ENCODE results near the gene ARSI. TPM values are rescaled to one million over a fixed set of nuclear protein-coding genes. Genes with fewer than 3 reads are reported as not detected.

ARSI gene
- total and polyA plus RNA-seq, 2 of the 13 experiments (the other 11 are each of a cell fraction or from before 2014, with no cell fraction given): 4.2 to 33.9 TPM

DNA sequence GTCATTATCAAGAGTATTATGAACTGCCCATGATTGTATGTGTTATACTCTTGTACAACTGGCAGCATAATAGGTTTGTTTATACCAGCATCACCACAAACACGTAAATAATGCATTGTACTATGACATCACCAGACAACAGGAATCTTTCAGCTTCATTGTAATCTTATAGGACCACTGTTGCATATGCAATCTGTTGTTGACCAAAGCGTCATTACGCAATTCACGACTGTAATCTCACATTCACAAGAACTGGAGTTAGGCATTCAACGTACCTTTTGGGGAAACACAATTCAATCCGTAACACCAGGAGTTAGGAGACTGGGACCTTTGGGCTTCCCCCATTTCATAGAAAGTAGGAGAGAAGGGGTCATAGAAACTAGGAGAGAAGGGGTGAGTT is 20.4 kb upstream of the ARSI start (continued):
- TF ChIP-seq, protein P1, sequence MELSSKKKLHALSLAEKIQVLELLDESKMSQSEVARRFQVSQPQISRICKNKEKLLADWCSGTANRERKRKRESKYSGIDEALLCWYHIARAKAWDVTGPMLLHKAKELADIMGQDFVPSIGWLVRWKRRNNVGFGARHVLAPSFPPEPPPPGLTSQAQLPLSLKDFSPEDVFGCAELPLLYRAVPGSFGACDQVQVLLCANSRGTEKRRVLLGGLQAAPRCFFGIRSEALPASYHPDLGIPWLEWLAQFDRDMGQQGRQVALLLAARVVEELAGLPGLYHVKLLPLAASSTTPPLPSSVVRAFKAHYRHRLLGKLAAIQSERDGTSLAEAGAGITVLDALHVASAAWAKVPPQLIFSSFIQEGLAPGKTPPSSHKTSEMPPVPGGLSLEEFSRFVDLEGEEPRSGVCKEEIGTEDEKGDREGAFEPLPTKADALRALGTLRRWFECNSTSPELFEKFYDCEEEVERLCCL (CRISPR knock-in tag; IDR thresholded peaks at IDR 0.05; ENCODE audit: borderline replicate concordance): no peak
- TF ChIP-seq POLR2AphosphoS2 (IDR thresholded peaks at IDR 0.05; ENCODE audit: low read depth, low read length) (no peak), ZNF205 (CRISPR knock-in tag; IDR thresholded peaks at IDR 0.05) (no peak), ESRRA (CRISPR knock-in tag; IDR thresholded peaks at IDR 0.05; ENCODE audit: low read depth) (no peak), ZNF629 (CRISPR knock-in tag; conservative IDR thresholded peaks at IDR 0.05) (no peak), ZZZ3 (CRISPR knock-in tag; IDR thresholded peaks at IDR 0.05; ENCODE audit: borderline replicate concordance) (no peak), FLYWCH1 (CRISPR knock-in tag; IDR thresholded peaks at IDR 0.05) (no peak), CREB1 (IDR thresholded peaks at IDR 0.05) (peak; percentile 78), CREB1 (CRISPR knock-in tag; IDR thresholded peaks at IDR 0.05) (no peak), SPEN (CRISPR knock-in tag; IDR thresholded peaks at IDR 0.05; ENCODE audit: low read depth) (no peak), ZNF577 (CRISPR knock-in tag; IDR thresholded peaks at IDR 0.05; ENCODE audit: borderline replicate concordance, low read depth) (no peak), ZSCAN25 (CRISPR knock-in tag; IDR thresholded peaks at IDR 0.05) (no peak), ZNF556 (CRISPR knock-in tag; IDR thresholded peaks at IDR 0.05; ENCODE audit: borderline replicate concordance) (no peak), MBNL3 (CRISPR knock-in tag; conservative IDR thresholded peaks at IDR 0.05) (no peak), HNRNPLL (IDR thresholded peaks at IDR 0.05; ENCODE audit: low read depth, low read length, poor library complexity, severe bottlenecking) (peak; percentile 18), GATA4 (IDR thresholded peaks at IDR 0.05; ENCODE audit: borderline replicate concordance, low read depth) (no peak), FOXM1 (CRISPR knock-in tag; IDR thresholded peaks at IDR 0.05) (no peak), DMAP1 (CRISPR knock-in tag; IDR thresholded peaks at IDR 0.05) (no peak), ZNF773 (CRISPR knock-in tag; IDR thresholded peaks at IDR 0.05; ENCODE audit: borderline replicate concordance) (no peak), ZNF430 (CRISPR knock-in tag; IDR thresholded peaks at IDR 0.05) (no peak), FOXP1 (IDR thresholded peaks at IDR 0.05) (peak; percentile 6; the same call in 1 of the 2 replicates), FOXP1 (CRISPR knock-in tag; IDR thresholded peaks at IDR 0.05) (peak; percentile 68), ATAD3A (CRISPR knock-in tag; IDR thresholded peaks at IDR 0.05) (no peak), ZNF562 (CRISPR knock-in tag; IDR thresholded peaks at IDR 0.05; ENCODE audit: borderline replicate concordance) (no peak)
- TF ChIP-seq, protein P2, sequence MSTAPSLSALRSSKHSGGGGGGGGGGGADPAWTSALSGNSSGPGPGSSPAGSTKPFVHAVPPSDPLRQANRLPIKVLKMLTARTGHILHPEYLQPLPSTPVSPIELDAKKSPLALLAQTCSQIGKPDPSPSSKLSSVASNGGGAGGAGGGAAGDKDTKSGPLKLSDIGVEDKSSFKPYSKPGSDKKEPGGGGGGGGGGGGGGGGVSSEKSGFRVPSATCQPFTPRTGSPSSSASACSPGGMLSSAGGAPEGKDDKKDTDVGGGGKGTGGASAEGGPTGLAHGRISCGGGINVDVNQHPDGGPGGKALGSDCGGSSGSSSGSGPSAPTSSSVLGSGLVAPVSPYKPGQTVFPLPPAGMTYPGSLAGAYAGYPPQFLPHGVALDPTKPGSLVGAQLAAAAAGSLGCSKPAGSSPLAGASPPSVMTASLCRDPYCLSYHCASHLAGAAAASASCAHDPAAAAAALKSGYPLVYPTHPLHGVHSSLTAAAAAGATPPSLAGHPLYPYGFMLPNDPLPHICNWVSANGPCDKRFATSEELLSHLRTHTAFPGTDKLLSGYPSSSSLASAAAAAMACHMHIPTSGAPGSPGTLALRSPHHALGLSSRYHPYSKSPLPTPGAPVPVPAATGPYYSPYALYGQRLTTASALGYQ (CRISPR knock-in tag; IDR thresholded peaks at IDR 0.05): no peak
- TF ChIP-seq, protein P3, sequence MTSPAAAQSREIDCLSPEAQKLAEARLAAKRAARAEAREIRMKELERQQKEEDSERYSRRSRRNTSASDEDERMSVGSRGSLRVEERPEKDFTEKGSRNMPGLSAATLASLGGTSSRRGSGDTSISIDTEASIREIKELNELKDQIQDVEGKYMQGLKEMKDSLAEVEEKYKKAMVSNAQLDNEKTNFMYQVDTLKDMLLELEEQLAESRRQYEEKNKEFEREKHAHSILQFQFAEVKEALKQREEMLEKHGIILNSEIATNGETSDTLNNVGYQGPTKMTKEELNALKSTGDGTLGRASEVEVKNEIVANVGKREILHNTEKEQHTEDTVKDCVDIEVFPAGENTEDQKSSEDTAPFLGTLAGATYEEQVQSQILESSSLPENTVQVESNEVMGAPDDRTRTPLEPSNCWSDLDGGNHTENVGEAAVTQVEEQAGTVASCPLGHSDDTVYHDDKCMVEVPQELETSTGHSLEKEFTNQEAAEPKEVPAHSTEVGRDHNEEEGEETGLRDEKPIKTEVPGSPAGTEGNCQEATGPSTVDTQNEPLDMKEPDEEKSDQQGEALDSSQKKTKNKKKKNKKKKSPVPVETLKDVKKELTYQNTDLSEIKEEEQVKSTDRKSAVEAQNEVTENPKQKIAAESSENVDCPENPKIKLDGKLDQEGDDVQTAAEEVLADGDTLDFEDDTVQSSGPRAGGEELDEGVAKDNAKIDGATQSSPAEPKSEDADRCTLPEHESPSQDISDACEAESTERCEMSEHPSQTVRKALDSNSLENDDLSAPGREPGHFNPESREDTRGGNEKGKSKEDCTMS (CRISPR knock-in tag; conservative IDR thresholded peaks at IDR 0.05): no peak
- TF ChIP-seq, protein P4, sequence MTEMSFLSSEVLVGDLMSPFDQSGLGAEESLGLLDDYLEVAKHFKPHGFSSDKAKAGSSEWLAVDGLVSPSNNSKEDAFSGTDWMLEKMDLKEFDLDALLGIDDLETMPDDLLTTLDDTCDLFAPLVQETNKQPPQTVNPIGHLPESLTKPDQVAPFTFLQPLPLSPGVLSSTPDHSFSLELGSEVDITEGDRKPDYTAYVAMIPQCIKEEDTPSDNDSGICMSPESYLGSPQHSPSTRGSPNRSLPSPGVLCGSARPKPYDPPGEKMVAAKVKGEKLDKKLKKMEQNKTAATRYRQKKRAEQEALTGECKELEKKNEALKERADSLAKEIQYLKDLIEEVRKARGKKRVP (CRISPR knock-in tag; IDR thresholded peaks at IDR 0.05): peak in 1 of 2 experiments; percentile 51; a peak in 1 of 4 replicates
